Body of pancreas (tissue), 4 donors: ENCODE measurements around the gene LRIT2. TPM values are rescaled to one million over a fixed set of nuclear protein-coding genes. Genes with fewer than 3 reads are reported as not detected.

Experiments
- ATAC-seq: fragments of 150-250 bp; one replicate; pipeline ENCODE4 v1.9.1; 2016
- DNase-seq, 4 donors: peaks; one replicate each; pipeline ENCODE4 v3.0.0-alpha.2; 2019
- H3K27ac ChIP-seq, 4 donors: fragments of 200-600 bp; sonication (generic); 1 replicate in 3 of 4; 2 replicates in 1 of 4; pipeline versions ENCODE4 v1.5.1 to v1.6.1; 2016 to 2019; ENCODE audit warnings: mild to moderate bottlenecking in 1 of 4, mixed read lengths in 1 of 4, moderate library complexity in 1 of 4
- H3K27me3 ChIP-seq, 2 donors: fragments of 200-600 bp; sonication (generic); one replicate each; pipeline ENCODE4 v1.6.0; 2016; ENCODE audit warnings: mild to moderate bottlenecking in 1 of 2
- H3K36me3 ChIP-seq, 2 donors: fragments of 200-600 bp; sonication (generic); replicated peaks in 1 of 2; 2 replicates each; pipeline ENCODE4 v1.5.1; 2016; ENCODE audit warnings: low read depth in 2 of 2; ENCODE audit not compliant: insufficient read depth in 1 of 2
- H3K4me1 ChIP-seq: fragments of 200-600 bp; sonication (generic); one replicate; pipeline ENCODE4 v1.6.0; 2016
- H3K4me3 ChIP-seq, 2 donors: fragments of 200-600 bp; sonication (generic); 1 replicate in 1 of 2; 2 replicates in 1 of 2; pipeline ENCODE4 v1.5.1; 2016 to 2019
- H3K9me3 ChIP-seq, 3 donors: fragments of 200-600 bp; sonication (generic); 1 replicate in 2 of 3; 2 replicates in 1 of 3; pipeline ENCODE4 v1.5.1; 2016
- POLR2A ChIP-seq, 3 donors: fragments of 450-650 bp; IDR thresholded peaks; one replicate each; pipeline ENCODE4 v1.6.1; 2016; ENCODE audit warnings: antibody characterized with exemption in 3 of 3, mild to moderate bottlenecking in 2 of 3
- WGBS, 2 donors: methylation state at CpG; one replicate each; pipeline ENCODE4 v1.1.5; 2017; 5-methylcytosine and 5-hydroxymethylcytosine counted together
- intact Hi-C: fragments of 100-400 bp; cut with DNase I; formaldehyde crosslinking; loops from one replicate; pipeline ENCODE4 v1.15.1; 2023
- total RNA-seq, 2 donors: library from RNA; depleted of rRNA; stranded (reverse); fragments of >200 nt; gene quantifications; one replicate each; pipeline ENCODE4 v1.1.0, GENCODE V29; 2016
- TF ChIP-seq, protein P1 (sequence below), 7 experiments: fragments of 450-650 bp in 4 of 7; fragments of 200-600 bp in 3 of 7; sonication (generic) in 3 of 7; IDR thresholded peaks; one replicate each; pipeline ENCODE4 v1.5.1; 2016 to 2019; ENCODE audit warnings: antibody characterized with exemption in 7 of 7

The LRIT2 gene
- total RNA-seq, 2 donors from 2014 or later, result not detected

DNA sequence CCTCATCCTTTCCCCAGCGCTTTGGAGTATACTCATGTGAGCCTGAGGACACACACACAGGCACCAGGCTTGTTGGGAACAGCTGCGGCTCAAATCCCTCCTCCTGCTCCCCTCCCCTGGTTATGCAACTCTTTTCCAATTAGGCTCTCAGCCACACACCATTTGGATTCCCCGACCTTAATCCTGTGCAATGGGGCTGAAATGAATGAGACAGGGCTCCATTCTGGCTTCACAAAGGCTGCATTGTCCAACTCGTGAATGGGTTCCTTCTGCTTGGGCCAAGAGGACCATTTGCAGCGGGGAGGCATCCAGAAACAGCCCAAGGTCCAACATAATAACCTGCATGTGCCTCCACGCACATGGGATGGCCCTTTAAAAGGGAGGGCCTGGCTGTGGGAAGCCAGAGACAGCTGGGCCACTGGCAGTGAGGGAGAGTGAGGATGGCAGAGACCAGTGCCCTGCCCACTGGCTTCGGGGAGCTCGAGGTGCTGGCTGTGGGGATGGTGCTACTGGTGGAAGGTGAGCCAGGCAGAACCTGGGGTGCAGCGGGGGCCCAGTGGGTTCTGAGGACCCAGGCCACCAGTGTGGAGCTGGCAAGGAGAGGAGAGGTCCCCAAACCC lies 19.4 kb upstream of the LRIT2 start, which contains the start of gene RGR:
Gene RGR, plus strand, starts transcription at position 403 of the 620 bp plus-strand sequence. Its CDS starts 38 bp downstream, at position 441.
- H3K4me1 ChIP-seq, result no peaks in the 10 kb centered on the region
- intact Hi-C loops, result no loop called here
- ATAC-seq (peak; percentile 77), DNase-seq (peak in 3 of 4 donors; percentile 29 to 34 (median 31))
- no peaks in the 10 kb centered on the region for H3K27me3 ChIP-seq
- H3K27ac ChIP-seq, result no peak within 1 kb of the TSS
- no peaks in the 10 kb centered on the region for H3K9me3 ChIP-seq
- H3K4me3 ChIP-seq, result no peak within 1 kb of the TSS
- H3K36me3 ChIP-seq, result no peaks in the 10 kb centered on the region
- TF ChIP-seq, protein P1, sequence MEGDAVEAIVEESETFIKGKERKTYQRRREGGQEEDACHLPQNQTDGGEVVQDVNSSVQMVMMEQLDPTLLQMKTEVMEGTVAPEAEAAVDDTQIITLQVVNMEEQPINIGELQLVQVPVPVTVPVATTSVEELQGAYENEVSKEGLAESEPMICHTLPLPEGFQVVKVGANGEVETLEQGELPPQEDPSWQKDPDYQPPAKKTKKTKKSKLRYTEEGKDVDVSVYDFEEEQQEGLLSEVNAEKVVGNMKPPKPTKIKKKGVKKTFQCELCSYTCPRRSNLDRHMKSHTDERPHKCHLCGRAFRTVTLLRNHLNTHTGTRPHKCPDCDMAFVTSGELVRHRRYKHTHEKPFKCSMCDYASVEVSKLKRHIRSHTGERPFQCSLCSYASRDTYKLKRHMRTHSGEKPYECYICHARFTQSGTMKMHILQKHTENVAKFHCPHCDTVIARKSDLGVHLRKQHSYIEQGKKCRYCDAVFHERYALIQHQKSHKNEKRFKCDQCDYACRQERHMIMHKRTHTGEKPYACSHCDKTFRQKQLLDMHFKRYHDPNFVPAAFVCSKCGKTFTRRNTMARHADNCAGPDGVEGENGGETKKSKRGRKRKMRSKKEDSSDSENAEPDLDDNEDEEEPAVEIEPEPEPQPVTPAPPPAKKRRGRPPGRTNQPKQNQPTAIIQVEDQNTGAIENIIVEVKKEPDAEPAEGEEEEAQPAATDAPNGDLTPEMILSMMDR (IDR thresholded peaks at IDR 0.05), result no peak
- no peak for TF ChIP-seq POLR2A (IDR thresholded peaks at IDR 0.05)
- WGBS, 2 donors, result 33% methylated on average over 8 to 9 of the region's 9 CpGs

DNA sequence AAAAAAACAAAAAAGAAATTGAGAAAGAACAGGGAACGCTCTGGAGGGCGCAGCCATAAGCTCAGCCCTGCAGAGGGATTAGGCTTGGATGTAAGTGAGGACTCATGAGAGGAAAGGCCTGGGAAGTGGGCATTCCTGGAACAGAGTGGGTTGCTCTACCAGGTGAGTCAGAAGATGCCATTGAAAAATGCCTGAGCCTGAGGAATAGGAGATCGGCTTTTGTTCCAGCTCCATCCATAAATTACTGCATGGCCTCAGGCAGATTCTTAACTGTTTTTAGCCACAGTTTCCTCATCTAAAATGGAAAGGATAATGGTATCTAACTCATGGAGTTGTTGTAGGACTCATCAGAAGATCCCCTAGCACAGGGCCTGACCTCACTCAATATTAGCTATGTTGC lies 18.4 kb upstream of the LRIT2 start:
- intact Hi-C loops, result no loop called here
- H3K4me1 ChIP-seq, result no peaks in the 10 kb centered on the region
- no peaks in the 10 kb centered on the region for H3K27me3 ChIP-seq
- DNase-seq (no peak), ATAC-seq (no peak)
- H3K36me3 ChIP-seq, result no peaks in the 10 kb centered on the region
- H3K27ac ChIP-seq, result no peak overlapping the region
- 96 to 97% methylated on average over 3 of the region's 3 CpGs for WGBS, 2 donors
- H3K9me3 ChIP-seq, result no peaks in the 10 kb centered on the region
- TF ChIP-seq, protein P1 (IDR thresholded peaks at IDR 0.05), result no peak
- no peak for TF ChIP-seq POLR2A (IDR thresholded peaks at IDR 0.05)
- no peak overlapping the region for H3K4me3 ChIP-seq

DNA sequence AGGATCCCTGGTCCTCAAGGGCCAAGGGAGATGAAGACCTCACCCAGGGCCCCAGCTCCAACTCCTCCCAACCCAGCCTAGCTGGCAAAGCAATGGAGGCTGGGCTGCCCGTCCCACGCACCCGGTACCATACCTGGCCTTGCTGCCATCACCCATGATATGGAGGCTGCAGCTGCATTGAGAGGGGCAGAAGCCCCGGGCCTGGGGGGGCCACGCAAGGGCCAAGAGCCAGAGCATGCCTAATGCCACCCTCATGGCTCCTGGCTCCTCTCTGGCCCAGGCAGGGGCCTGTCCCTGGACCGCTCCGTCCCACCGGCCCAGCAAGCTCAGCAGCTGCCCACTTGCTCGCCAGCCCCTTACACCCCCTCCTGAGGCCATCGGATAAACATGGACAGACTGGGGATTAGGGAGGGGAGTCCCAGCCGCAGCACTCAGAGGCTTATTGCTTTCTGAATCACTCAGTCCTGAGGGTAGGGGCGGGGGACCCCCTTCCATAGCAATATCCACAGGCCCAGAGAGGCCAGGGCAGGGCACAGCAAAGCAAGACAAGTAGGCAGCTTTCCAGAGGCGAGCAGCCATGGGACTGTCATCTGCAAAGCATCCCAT lies 15.9 kb upstream of the LRIT2 start, which contains the start of gene LRIT1:
Gene LRIT1, minus strand, starts transcription at position 362 of the 606 bp plus-strand sequence. Its CDS starts 107 bp downstream, at position 255.
- WGBS, 2 donors, result 86 to 89% methylated on average over 7 of the region's 13 CpGs

DNA sequence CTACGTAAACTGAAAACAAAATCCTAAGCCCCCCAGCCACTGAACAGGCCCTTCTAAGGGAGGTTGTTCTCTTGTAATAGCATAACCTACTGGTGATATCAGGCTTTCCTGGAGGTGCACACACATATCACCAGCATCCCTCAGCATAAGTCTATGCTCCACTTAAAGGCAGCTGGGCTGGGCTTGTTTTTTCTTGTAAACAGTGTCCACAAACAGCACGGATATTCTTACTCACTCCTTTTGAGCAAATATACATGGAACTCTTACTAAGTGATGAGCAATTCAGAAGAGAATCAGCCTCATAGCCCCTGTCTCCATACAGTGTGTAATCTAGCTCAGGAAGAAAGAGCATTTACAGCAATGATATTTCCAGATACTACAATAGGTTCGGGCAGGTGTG lies 13.6 kb upstream of the LRIT2 start:
- H3K27me3 ChIP-seq, result peaks cover 0 to 6% of the 10 kb centered on the region in 2 donors
- 58 to 75% methylated on average over 3 of the region's 3 CpGs for WGBS, 2 donors
- no peaks in the 10 kb centered on the region for H3K4me1 ChIP-seq
- H3K27ac ChIP-seq, result no peak overlapping the region
- TF ChIP-seq, protein P1 (IDR thresholded peaks at IDR 0.05), result no peak
- no peak for TF ChIP-seq POLR2A (IDR thresholded peaks at IDR 0.05)
- ATAC-seq (no peak), DNase-seq (no peak)
- no peak overlapping the region for H3K4me3 ChIP-seq
- intact Hi-C loops, result no loop called here
- H3K36me3 ChIP-seq, result no peaks in the 10 kb centered on the region
- no peaks in the 10 kb centered on the region for H3K9me3 ChIP-seq

More for the DNA sequence above, 15.9 kb upstream of the LRIT2 start, which contains the start of gene LRIT1:
- H3K4me3 ChIP-seq, result no peak within 1 kb of the TSS
- intact Hi-C loops, result no loop called here
- DNase-seq (no peak), ATAC-seq (no peak)
- H3K27ac ChIP-seq, result no peak within 1 kb of the TSS
- H3K27me3 ChIP-seq, result peaks cover 0 to 6% of the 10 kb centered on the region in 2 donors
- no peaks in the 10 kb centered on the region for H3K36me3 ChIP-seq
- no peaks in the 10 kb centered on the region for H3K9me3 ChIP-seq
- TF ChIP-seq POLR2A (IDR thresholded peaks at IDR 0.05), result no peak
- TF ChIP-seq, protein P1 (IDR thresholded peaks at IDR 0.05), result no peak
- H3K4me1 ChIP-seq, result no peaks in the 10 kb centered on the region
